Panc1 (cell line): ENCODE results near the gene CHST11.

Experiments used
- CTCF ChIP-seq: fragments of 450-650 bp; IDR thresholded peaks from 2 replicates; pipeline ENCODE4 v1.5.1; 2017; ENCODE audit warnings: mild to moderate bottlenecking
- TCF7L2 ChIP-seq: IDR thresholded peaks from 2 replicates; pipeline ENCODE4 v1.6.1; 2011; ENCODE audit warnings: mild to moderate bottlenecking, low read depth, low read length, inconsistent platforms

GRCh38 chr12:104407438-104407837 lies 49.3 kb upstream of the CHST11 start:
- no peak for TF ChIP-seq CTCF
- TF ChIP-seq TCF7L2, result no peak
